Fibroblast of skin of right quadriceps (primary cell): Measurements from ENCODE around the gene LHX2.

Source experiments
- DNase-seq: peaks from one replicate; pipeline ENCODE4 v3.0.0-alpha.2; 2013

LHX2 gene

DNA sequence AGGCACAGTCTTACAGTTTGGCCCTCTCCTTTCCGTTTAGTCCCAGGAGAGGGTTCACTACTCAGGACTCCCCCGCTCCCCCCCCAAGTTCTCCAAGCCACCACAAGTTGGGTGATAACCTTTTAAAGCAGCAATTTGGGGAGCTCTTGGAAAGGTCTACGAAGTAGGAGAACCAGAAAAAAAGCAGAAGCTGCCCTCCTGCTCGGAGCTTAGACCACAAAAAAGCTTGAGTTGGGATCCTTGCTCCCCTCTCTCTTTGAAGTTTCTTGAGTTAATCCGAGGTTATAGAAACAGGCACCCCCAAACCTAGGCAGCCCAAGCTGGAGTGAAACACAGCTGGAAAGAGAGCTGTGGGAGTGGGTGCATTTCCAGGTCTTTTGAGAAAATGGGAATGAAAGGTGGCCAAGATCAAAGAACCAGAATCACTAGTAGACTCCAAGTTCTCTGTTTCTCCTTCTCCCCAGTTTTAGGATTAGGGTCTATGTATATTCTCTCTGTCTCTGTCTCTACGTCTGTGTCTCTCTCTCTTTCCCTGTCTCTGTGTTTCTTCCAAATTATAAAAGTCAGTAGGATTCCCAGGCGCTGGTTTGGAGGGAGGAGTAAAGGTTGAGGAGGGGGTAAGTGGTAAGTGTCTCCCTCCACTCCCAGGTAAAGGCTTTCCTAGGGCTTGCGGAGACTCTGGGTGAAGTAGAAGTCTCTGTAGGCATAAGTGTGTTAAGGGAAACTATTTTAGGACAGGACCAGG is 2.8 kb downstream of the LHX2 start:
- DNase-seq, result no peak

DNA sequence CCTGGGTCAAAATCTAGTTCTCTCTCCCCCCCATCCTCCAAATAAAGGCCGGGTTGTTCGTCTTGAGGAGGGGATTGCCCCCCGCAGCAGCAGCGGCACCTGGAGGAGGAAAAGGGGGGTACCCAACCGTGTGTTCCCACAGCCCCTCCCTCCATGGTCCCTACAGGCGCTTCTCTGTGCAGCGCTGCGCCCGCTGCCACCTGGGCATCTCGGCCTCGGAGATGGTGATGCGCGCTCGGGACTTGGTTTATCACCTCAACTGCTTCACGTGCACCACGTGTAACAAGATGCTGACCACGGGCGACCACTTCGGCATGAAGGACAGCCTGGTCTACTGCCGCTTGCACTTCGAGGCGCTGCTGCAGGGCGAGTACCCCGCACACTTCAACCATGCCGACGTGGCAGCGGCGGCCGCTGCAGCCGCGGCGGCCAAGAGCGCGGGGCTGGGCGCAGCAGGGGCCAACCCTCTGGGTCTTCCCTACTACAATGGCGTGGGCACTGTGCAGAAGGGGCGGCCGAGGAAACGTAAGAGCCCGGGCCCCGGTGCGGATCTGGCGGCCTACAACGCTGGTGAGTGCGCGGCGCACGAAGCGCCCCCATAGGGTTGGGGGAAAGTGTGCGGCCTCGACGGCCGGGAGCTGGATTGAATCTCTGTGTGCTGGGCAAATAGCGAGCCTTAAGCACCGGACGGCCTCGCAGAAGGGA is 3.5 kb downstream of the LHX2 start:
- no peak for DNase-seq

DNA sequence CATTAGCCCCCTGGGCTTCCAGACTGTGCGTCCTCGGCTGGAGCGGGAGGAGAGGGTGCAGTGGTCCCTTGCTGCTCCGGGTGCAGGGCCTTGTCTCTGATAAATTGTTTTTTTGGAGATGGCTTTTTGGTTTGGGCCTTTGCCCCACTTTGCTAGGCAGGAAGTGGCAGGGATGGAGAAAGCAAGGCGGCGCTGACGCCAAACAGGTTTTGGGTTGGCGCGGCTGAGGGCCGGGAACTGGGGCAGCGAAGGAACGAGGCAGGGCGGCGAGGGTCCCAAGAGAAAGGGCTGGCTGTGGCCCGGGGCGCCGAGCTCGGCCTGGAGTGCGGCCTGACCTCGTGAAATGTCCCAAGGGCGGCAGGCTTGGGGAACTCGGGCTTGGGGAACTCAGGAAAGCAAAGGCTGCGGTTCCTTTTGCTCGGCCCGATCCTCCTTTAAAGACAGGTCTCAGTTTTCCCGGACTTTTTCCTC is 4.1 kb downstream of the LHX2 start:
- DNase-seq, result no peak

GRCh38 chr9:124016175-124017050 is 4.8 kb downstream of the LHX2 start:
- DNase-seq, result no peak

DNA sequence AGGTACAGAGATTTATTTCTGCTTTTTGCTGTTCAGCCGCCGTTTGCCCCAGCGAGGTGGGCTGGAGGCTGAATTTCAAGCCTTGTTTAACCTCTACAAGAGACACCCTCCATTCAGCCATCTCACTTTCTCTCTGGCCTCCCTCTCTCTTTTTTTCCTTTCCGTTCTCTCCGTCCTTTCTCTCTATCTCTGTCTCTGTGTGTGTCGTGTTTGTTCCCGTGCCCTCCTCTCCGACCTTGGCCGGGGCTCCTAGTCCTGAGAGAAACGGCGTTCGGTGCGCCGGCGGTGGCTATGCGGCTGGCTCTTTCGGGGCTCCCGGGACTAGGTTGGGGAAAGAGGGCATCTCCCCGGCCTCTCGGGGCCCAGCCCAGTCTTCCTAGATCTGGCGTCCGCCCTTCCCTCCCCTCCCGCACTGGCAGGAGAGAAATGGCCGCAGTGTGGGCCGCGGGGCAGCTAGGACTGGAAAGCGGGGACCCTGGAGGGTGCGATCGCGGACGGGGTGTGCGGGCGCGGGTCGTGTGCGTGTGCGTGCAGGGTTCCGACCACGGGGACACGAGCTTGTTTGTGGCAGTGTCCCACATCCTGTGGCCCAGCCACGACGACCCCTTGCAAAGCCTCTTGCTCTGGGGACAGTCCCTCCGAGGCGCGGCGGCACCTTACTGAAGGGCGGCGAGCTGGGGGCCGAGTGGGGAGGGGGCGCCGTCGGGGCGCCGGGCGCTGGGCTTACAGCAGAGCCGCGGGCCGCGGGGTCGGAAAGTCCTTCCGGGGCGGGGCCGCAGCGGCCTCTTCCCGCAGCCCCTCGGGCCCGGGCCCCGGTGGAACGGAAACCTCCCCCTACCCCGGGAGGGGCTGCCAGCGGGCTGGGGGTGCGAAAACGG is 5.7 kb downstream of the LHX2 start:
- no peak for DNase-seq

- no peak for DNase-seq
Observed at GRCh38 chr9:124017929-124018729, 6.6 kb downstream of the LHX2 start.

DNA sequence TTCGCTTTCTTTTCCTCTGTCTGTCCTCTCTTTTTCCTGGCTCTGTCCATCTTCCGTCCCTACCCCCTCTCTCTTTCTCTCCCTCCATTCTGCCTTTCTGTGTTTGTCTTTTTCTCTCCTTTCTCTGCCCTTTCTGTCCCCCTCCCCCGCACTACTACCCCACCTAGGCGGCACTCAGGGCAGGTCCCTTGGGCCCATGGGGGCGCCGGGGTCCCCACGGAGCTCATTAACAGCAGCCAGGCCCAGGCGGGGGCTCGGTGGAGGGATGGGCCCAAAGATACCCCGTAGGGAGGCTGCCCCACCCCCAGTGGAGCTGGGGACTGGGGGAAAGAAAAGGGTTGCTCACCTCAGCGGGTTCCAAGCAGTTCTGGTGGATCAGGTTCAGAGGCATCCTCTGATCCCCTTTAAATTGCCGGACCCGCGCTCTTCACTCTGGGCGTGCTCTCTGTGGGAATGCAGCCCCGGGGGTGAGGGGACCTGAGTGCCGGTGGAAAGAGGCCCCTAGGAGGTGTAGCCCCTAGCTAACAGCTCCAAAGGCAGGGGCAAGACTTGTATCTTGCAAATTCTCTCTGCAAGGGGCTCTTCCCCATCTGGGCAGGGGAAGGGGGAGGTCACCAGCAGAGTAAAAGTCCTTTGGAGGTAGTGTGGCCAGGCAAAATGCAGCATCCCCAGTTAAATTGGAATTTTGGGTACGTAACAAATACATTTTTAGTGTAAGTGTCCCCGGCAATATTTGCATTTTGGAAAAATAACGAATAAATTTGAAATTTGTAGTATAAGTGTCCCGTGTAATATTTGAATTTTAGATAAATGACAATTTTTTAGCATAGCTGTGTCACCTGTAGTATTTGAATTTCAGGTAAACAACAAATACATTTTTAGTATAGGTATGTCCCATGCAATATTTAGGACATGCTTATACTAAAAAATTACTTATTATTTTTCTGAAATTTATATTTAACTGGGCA is 7.4 kb downstream of the LHX2 start:
- DNase-seq, result no peak

GRCh38 chr9:124019771-124020519 is 8.4 kb downstream of the LHX2 start:
- no peak for DNase-seq

DNA sequence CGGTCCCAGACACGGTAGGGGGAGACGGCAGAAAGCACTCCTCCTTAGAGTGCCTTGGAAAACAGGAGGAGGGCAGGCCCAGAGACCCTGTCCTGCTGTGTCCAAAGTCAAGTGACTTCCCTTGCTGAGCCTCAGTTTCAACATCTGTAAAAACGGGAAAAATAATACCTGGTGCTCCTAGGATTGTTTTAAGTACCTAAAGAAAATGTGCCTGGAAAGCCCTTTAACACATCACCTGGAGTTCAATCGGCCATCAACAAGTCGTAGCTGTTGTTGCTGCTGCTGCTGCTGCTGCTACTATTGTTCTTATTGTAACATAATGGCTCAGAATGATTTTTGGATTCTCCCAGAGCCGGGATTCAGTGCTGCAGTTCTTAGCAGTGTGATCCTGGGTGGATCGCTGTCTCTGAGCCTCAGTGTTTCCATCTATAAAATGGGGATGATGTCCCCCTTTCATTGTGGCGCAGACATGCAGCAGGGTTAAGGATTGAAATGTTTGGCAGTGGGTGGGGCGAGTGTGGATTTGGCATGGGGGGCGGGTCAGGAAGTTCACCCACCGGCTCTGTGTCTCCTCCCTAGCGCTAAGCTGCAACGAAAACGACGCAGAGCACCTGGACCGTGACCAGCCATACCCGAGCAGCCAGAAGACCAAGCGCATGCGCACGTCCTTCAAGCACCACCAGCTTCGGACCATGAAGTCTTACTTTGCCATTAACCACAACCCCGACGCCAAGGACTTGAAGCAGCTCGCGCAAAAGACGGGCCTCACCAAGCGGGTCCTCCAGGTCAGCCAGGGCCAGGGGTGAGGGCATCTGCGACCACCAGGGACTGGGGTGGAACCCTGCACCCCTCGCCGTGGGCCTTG is 9.2 kb downstream of the LHX2 start:
- no peak for DNase-seq

GRCh38 chr9:124021385-124021769 is 9.8 kb downstream of the LHX2 start:
- no peak for DNase-seq

GRCh38 chr9:124022201-124023121 is 10.9 kb downstream of the LHX2 start:
- DNase-seq, result no peak

DNA sequence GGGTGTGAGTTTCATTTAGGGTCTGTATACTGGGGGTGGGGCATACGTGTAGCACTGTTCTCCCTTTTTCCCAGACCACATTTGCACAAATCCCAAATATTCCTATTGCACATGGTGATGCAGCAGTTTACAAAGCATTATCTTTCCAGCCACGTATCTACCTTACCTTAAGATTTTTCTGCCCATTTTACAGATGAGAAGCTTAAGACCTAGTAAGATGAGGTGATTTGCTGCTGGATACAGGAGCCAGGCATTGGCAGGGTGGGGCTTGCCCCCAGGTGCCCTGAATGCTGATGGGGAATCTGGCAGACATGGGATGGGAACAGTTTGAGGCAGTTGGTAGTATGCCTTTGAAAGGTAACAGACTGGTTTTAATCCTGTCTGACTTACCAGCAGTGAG is 12.5 kb downstream of the LHX2 start:
- DNase-seq, result no peak

DNA sequence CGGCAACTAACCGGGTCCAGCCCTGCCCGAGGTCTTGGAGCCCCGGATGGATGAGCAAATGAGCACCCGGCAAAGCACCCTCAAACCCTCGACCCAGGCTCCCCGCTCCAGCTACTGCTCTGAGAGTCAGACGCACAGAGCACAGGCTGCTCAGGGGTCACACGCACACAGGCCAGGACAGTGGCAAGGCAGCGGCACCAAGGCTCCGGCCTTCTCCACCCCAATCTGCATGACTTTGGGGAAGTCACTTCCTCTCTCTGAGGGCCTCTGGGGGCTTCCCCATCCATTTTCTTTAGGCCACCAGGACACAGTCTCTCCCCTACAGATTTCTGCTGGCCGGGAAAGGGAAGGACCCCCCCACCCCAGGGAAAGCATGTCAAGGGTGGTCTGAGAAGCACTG is 18.0 kb downstream of the LHX2 start:
- no peak for DNase-seq

DNA sequence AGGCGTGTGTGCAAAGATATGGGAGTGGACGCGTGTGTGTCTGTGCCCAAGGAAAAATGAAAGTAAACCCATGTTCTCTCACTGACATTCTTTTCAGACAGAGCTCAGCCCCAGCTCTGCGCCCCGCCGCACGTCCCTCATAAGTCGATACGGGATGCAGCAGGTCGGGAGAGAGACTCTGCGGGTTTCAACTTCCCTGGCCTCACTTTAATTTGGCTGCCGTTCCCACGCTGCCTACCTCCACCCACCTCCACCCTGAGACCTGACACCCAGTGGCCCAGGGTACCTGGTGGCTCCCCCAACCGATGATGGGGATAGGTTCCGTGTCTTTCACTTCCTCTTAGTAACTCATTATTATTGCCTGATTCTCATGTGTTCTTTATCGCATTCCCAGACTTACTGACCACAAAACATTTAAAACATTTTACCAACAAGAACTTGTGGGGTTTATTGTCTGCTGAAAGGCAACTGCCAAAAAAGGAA is 19.4 kb downstream of the LHX2 start:
- peak; percentile 86 for DNase-seq

- DNase-seq, result no peak
Observed at GRCh38 chr9:124032247-124032646, 20.7 kb downstream of the LHX2 start.

DNA sequence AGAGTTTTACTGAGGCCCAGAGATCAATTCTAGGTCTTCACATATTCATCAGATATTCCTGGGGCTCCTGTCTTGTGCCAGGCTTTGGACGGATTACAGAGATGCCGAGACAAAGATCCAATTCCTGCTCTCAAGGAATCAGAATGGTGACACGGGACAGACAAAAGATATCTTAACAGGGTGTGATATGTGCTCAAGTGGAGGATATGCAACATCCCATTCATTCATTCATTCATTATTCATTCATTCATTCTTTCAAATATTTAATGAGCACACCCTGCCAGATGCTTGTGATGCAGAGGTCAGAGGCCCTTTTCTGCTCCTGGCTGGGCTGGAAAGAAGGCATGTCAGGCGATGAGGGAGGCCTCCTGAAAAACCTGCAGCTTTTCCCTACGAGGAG is 21.8 kb downstream of the LHX2 start:
- no peak for DNase-seq

DNA sequence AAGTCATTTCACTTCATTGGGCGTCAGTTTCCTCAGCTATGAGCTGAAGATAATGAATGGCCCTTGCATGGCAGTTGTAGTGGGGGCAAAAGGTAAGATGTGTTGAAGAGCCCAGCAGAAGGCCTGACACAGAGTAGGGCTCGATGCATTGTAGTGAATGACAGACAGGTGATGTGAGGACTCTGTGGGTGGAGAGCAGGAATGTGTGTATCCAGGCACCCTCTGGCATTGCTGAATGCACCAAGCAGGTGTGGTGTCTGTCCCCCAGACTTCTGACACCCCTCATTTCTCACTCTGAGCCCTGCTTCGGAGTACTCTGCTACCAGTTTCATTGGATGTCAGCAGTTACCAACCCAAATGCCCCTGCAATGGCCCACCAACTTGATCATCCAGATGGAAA is 22.4 kb downstream of the LHX2 start:
- DNase-seq, result no peak
